ENCODE data around the gene PCBP3. TPM values are rescaled to one million over a fixed set of nuclear protein-coding genes. Genes with fewer than 3 reads are reported as not detected.

The PCBP3 gene
- polyA plus RNA-seq, 5 donors, result 1.9 to 2.8 (median 2.2) TPM

GRCh38 chr21:45787371-45787770 is 143.8 kb downstream of the PCBP3 start:
- DNase-seq, result no peak

- no peak for DNase-seq
Observed at GRCh38 chr21:45788198-45788597, 144.7 kb downstream of the PCBP3 start.

GRCh38 chr21:45788637-45789506 is 145.3 kb downstream of the PCBP3 start:
- no peak for DNase-seq

- DNase-seq, result no peak
Observed at GRCh38 chr21:45790427-45790826, 146.9 kb downstream of the PCBP3 start.

GRCh38 chr21:45791562-45792418 is 148.3 kb downstream of the PCBP3 start:
- no peak for DNase-seq

GRCh38 chr21:45792682-45793383 is 149.3 kb downstream of the PCBP3 start:
- DNase-seq, result no peak

- no peak for DNase-seq
Observed at GRCh38 chr21:45794027-45794426, 150.5 kb downstream of the PCBP3 start.

- no peak for DNase-seq
Observed at GRCh38 chr21:45796003-45796402, 152.5 kb downstream of the PCBP3 start.

GRCh38 chr21:45797338-45797737 is 153.8 kb downstream of the PCBP3 start:
- DNase-seq, result no peak

GRCh38 chr21:45799765-45800338 is 156.3 kb downstream of the PCBP3 start:
- DNase-seq, result no peak

- no peak for DNase-seq
Observed at GRCh38 chr21:45800339-45801080, 157.0 kb downstream of the PCBP3 start.

- no peak for DNase-seq
Observed at GRCh38 chr21:45801129-45801964, 157.8 kb downstream of the PCBP3 start.

GRCh38 chr21:45801989-45802388 is 158.5 kb downstream of the PCBP3 start:
- DNase-seq, result no peak

GRCh38 chr21:45802425-45802824 is 158.9 kb downstream of the PCBP3 start:
- DNase-seq, result no peak

- DNase-seq, result no peak
Observed at GRCh38 chr21:45802956-45803617, 159.6 kb downstream of the PCBP3 start.

- DNase-seq, result no peak
Observed at GRCh38 chr21:45803618-45804340, 160.3 kb downstream of the PCBP3 start.

GRCh38 chr21:45804809-45805313 is 161.3 kb downstream of the PCBP3 start:
- no peak for DNase-seq

- DNase-seq, result no peak
Observed at GRCh38 chr21:45805321-45805720, 161.8 kb downstream of the PCBP3 start.

GRCh38 chr21:45806042-45806441 is 162.5 kb downstream of the PCBP3 start:
- DNase-seq, result no peak
